SK-N-SH (cell line): ENCODE results near the gene IER2.

Experiments
- EP300 ChIP-seq, 2 experiments: IDR thresholded peaks; 2 replicates each; pipeline versions ENCODE4 v1.4.0 to v1.6.1; 2012; ENCODE audit warnings: borderline replicate concordance in 1 of 2, low read depth in 1 of 2, low read length in 1 of 2
- GATA2 ChIP-seq: sonication (generic); formaldehyde crosslinking; IDR thresholded peaks from 2 replicates; pipeline ENCODE4 v1.5.0; 2020; ENCODE audit warnings: mild to moderate bottlenecking, missing genetic modification reagents
- TF ChIP-seq, protein P1 (sequence below): IDR thresholded peaks from 2 replicates; pipeline ENCODE4 v1.6.1; 2012; ENCODE audit warnings: mild to moderate bottlenecking, low read depth, low read length, moderate library complexity

DNA sequence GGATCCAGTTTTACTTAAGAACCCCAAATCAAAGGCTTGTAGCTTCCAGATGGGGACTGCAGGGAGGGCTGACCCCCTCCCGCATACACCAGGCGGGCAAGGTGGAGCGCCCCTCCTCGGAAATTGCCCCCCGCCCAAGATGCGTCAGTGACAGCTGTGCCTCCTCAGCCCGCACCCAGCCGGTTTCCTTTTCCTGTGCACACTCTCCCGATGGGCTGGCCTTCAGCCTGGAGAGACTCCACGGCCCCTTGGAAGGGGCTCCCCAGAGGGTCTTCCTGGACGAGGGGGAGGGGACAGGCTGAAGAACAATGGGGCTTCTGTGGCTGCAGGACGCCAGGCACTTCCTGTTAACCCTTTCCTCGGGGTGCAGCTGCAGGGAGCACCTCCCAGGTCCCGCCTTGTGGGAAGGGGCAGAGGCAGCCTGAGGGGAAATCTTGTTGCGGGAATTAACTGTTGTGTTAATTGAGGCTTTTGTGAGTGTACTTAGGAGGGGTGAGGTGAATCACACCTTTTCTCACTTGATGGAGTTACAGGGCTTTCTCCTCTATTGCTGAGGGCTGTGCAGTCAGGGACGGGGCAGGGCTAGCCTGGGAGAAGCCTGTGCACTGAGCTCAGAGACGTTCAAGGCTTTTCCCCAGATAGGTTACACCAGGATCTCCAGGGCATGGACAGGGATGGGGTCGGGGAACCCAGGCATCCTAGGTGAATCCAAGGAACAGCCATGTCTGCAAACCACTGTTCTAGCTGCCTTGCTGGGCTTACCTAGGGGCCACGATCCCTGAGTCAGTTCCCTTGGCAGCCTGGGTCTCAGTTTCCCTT is 14.3 kb downstream of the IER2 start:
- TF ChIP-seq EP300 (IDR thresholded peaks at IDR 0.05; ENCODE audit: borderline replicate concordance in 1 of 2, low read depth in 1 of 2, low read length in 1 of 2) (peak; percentile 42 to 63; a peak in 2 of 4 replicates), GATA2 (CRISPR knock-in tag) (no peak)
- TF ChIP-seq, protein P1, sequence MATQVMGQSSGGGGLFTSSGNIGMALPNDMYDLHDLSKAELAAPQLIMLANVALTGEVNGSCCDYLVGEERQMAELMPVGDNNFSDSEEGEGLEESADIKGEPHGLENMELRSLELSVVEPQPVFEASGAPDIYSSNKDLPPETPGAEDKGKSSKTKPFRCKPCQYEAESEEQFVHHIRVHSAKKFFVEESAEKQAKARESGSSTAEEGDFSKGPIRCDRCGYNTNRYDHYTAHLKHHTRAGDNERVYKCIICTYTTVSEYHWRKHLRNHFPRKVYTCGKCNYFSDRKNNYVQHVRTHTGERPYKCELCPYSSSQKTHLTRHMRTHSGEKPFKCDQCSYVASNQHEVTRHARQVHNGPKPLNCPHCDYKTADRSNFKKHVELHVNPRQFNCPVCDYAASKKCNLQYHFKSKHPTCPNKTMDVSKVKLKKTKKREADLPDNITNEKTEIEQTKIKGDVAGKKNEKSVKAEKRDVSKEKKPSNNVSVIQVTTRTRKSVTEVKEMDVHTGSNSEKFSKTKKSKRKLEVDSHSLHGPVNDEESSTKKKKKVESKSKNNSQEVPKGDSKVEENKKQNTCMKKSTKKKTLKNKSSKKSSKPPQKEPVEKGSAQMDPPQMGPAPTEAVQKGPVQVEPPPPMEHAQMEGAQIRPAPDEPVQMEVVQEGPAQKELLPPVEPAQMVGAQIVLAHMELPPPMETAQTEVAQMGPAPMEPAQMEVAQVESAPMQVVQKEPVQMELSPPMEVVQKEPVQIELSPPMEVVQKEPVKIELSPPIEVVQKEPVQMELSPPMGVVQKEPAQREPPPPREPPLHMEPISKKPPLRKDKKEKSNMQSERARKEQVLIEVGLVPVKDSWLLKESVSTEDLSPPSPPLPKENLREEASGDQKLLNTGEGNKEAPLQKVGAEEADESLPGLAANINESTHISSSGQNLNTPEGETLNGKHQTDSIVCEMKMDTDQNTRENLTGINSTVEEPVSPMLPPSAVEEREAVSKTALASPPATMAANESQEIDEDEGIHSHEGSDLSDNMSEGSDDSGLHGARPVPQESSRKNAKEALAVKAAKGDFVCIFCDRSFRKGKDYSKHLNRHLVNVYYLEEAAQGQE: no peak
